ENCODE data around the gene SPEM1. TPM values are rescaled to one million over a fixed set of nuclear protein-coding genes. Genes with fewer than 3 reads are reported as not detected.

The SPEM1 gene
- polyA plus RNA-seq, 1 donor (not counting 4 experiments of a cell fraction or from before 2014, with no cell fraction given) = not detected

DNA sequence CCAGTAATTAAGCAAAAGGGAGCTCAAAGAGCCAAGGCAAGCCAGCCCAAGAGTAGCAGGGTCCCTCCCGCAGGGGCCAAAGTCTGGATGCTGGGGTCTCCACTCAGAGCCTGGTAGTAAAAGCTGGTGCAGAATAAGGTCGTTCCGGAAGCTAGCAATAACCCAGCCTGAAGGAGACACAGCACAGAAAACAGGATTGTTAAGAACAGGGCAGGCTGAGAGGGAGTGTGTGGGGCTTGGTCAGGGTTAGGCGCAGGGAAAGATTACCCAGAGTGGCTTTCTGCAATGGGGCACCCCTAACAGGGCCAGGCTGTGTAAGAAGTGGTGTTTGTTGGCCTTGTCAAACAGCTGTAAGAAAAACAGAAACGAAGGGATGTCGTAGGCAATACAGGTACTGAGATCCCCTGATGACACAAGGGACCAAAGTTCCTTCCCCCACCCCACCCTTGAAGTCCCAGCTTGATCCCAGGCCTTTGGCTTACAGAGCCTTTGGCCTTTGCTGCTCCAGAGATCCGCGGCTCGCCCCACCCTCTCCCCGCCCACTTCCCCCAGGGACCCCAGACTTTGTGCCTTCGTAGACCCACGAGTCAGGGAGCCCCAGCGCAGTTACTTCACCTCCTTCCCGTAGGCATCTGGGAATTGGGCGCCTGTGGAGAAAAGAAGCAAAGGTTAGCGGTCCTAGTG is 16.9 kb upstream of the SPEM1 start:
- no peak for DNase-seq (ENCODE audit: low read depth, low spot score)
- peak overlapping the region; percentile 52 for H2AFZ ChIP-seq (ENCODE audit: control insufficient read depth, low read length)
- FAIRE-seq = peak; percentile 62

DNA sequence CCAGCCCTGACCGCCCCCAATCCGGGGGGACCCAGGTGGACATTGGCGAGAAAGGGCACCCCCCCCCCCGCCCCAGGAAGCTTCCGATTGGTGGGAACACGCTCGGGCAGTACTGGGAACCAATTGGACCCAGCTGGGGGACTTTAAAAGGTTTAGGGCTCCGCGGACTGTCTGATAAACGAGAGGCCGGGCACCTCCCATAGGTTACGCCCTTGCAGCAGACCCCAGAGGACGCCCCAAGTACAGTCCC is 16.5 kb upstream of the SPEM1 start:
- Histone ChIP-seq H3K4me1 (ENCODE audit: control insufficient read depth, extremely low read depth, insufficient read depth, low read length) (peaks cover 15% of the 10 kb centered on the region), H4K20me1 (ENCODE audit: control insufficient read depth, extremely low read depth, insufficient read depth, low read length) (no peaks in the 10 kb centered on the region), H3K4me2 (ENCODE audit: control insufficient read depth, extremely low read depth, insufficient read depth, low read depth, low read length) (peak overlapping the region; percentile 89), H3K36me3 (ENCODE audit: control insufficient read depth in 2 of 2, extremely low read depth in 1 of 2, insufficient read depth in 2 of 2, low read length in 2 of 2) (no peaks in the 10 kb centered on the region), H3K9me1 (ENCODE audit: control insufficient read depth, extremely low read depth, insufficient read depth, low read length) (peaks cover 3% of the 10 kb centered on the region), H2AFZ (ENCODE audit: control insufficient read depth, low read length) (peak overlapping the region; percentile 52), H3K79me2 (ENCODE audit: control insufficient read depth, insufficient read depth, low read length) (peaks cover 5% of the 10 kb centered on the region), H3K9ac (ENCODE audit: control insufficient read depth, extremely low read depth, insufficient read depth, low read length) (peak overlapping the region; percentile 78), H3K27me3 (ENCODE audit: control insufficient read depth, extremely low read depth, insufficient read depth, low read length) (no peaks in the 10 kb centered on the region), H3K9me3 (ENCODE audit: control insufficient read depth, low read depth, low read length) (no peaks in the 10 kb centered on the region), H3K27ac (ENCODE audit: control insufficient read depth, insufficient read depth, low read length) (peak overlapping the region; percentile 40), H3K4me3 (ENCODE audit: control insufficient read depth in 2 of 3, extremely low read depth in 1 of 3, insufficient read depth in 2 of 3, low read depth in 1 of 3, low read length in 3 of 3) (peak overlapping the region; percentile 60 to 86 (median 84))
- DNase-seq (ENCODE audit: low read depth, low spot score) = no peak
- dilution Hi-C loops (cut with MboI; ENCODE audit: extremely low pct_ligation_motif_present, low sequenced_read_pairs) = no loop called here
- TF ChIP-seq, protein P1, sequence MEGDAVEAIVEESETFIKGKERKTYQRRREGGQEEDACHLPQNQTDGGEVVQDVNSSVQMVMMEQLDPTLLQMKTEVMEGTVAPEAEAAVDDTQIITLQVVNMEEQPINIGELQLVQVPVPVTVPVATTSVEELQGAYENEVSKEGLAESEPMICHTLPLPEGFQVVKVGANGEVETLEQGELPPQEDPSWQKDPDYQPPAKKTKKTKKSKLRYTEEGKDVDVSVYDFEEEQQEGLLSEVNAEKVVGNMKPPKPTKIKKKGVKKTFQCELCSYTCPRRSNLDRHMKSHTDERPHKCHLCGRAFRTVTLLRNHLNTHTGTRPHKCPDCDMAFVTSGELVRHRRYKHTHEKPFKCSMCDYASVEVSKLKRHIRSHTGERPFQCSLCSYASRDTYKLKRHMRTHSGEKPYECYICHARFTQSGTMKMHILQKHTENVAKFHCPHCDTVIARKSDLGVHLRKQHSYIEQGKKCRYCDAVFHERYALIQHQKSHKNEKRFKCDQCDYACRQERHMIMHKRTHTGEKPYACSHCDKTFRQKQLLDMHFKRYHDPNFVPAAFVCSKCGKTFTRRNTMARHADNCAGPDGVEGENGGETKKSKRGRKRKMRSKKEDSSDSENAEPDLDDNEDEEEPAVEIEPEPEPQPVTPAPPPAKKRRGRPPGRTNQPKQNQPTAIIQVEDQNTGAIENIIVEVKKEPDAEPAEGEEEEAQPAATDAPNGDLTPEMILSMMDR (optimal IDR thresholded peaks at IDR 0.05 in 1 of 3, IDR thresholded peaks at IDR 0.05 in 1 of 3, conservative IDR thresholded peaks at IDR 0.05 in 1 of 3; ENCODE audit: extremely low read depth in 1 of 3, insufficient read depth in 2 of 3, low read length in 3 of 3) = no peak
- TF ChIP-seq EZH2 (IDR thresholded peaks at IDR 0.05; ENCODE audit: low read length) = no peak
- no peak for FAIRE-seq

More for the DNA sequence above, 16.9 kb upstream of the SPEM1 start:
- H4K20me1 ChIP-seq (ENCODE audit: control insufficient read depth, extremely low read depth, insufficient read depth, low read length) = no peaks in the 10 kb centered on the region
- peak overlapping the region; percentile 60 to 86 (median 84) for H3K4me3 ChIP-seq (ENCODE audit: control insufficient read depth in 2 of 3, extremely low read depth in 1 of 3, insufficient read depth in 2 of 3, low read depth in 1 of 3, low read length in 3 of 3)
- peaks cover 15% of the 10 kb centered on the region for H3K4me1 ChIP-seq (ENCODE audit: control insufficient read depth, extremely low read depth, insufficient read depth, low read length)
- no peaks in the 10 kb centered on the region for H3K36me3 ChIP-seq (ENCODE audit: control insufficient read depth in 2 of 2, extremely low read depth in 1 of 2, insufficient read depth in 2 of 2, low read length in 2 of 2)
- dilution Hi-C loops (cut with MboI; ENCODE audit: extremely low pct_ligation_motif_present, low sequenced_read_pairs) = no loop called here
- peak overlapping the region; percentile 89 for H3K4me2 ChIP-seq (ENCODE audit: control insufficient read depth, extremely low read depth, insufficient read depth, low read depth, low read length)
- no peaks in the 10 kb centered on the region for H3K27me3 ChIP-seq (ENCODE audit: control insufficient read depth, extremely low read depth, insufficient read depth, low read length)
- H3K27ac ChIP-seq (ENCODE audit: control insufficient read depth, insufficient read depth, low read length) = peak overlapping the region; percentile 40
- no peak for TF ChIP-seq EZH2 (IDR thresholded peaks at IDR 0.05; ENCODE audit: low read length)
- TF ChIP-seq, protein P1 (optimal IDR thresholded peaks at IDR 0.05 in 1 of 3, IDR thresholded peaks at IDR 0.05 in 1 of 3, conservative IDR thresholded peaks at IDR 0.05 in 1 of 3; ENCODE audit: extremely low read depth in 1 of 3, insufficient read depth in 2 of 3, low read length in 3 of 3) = no peak
- peaks cover 3% of the 10 kb centered on the region for H3K9me1 ChIP-seq (ENCODE audit: control insufficient read depth, extremely low read depth, insufficient read depth, low read length)
- H3K9me3 ChIP-seq (ENCODE audit: control insufficient read depth, low read depth, low read length) = no peaks in the 10 kb centered on the region
- H3K9ac ChIP-seq (ENCODE audit: control insufficient read depth, extremely low read depth, insufficient read depth, low read length) = peak overlapping the region; percentile 78
- peaks cover 5% of the 10 kb centered on the region for H3K79me2 ChIP-seq (ENCODE audit: control insufficient read depth, insufficient read depth, low read length)

Measured in keratinocyte (primary cell).